Retina (tissue), 1 donor: ENCODE results near the gene NMRK2.
"Not testable (repeated sequence)": the region's sequence is repeated elsewhere in the genome, so short reads cannot be mapped to it uniquely, and the experiment has no call there.

ENCODE experiments used
- DNase-seq: peaks from one replicate; pipeline ENCODE4 v3.0.0-alpha.2; 2016

Gene NMRK2, protein sequence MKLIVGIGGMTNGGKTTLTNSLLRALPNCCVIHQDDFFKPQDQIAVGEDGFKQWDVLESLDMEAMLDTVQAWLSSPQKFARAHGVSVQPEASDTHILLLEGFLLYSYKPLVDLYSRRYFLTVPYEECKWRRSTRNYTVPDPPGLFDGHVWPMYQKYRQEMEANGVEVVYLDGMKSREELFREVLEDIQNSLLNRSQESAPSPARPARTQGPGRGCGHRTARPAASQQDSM

DNA sequence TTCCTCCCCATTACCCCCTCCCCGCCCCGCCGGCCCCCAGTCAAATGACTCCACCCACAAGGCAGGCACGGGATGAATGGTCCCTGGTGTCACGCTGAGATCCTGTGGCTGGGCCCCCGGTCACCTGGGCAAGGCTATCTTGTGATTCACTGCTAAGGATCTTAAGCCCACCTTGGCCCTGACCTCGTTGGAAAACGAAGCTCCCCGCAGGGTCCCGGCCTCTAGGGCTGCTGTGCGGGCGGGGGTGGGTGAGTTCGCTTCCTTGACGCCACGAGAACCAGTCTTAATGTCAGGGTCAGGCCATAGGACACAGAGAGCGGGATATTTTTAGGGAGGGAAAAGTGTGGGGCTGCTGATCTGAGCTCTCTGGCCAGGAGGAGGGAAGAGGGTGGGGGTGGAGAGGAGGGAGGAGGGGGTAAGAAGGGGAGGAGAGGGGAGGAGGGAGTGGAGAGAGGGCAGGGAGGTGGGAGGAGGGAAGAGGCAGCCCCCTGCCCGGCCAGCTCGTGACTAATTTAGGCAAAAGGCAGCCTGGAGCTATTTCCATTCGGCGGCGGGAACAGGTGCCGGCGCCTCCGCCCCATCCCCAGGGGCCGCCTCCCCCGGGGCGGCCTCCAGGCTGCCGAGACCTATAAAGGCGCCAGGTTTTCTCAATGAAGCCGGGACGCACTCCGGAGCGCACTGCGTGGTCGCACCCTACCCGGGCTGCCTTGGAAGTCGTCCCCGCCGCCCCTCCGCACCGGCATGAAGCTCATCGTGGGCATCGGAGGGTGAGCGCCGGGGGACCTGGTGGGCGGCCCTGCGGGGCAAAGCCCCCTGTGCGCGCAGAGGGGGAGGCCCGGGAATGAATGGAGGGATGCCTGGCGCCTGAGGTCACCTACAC, at the start of gene NMRK2:
NMRK2 (plus strand) TSS at position 139 of the 880 bp plus-strand sequence; CDS start at position 742, 603 bp downstream.
- peak; percentile 36 for DNase-seq

DNA sequence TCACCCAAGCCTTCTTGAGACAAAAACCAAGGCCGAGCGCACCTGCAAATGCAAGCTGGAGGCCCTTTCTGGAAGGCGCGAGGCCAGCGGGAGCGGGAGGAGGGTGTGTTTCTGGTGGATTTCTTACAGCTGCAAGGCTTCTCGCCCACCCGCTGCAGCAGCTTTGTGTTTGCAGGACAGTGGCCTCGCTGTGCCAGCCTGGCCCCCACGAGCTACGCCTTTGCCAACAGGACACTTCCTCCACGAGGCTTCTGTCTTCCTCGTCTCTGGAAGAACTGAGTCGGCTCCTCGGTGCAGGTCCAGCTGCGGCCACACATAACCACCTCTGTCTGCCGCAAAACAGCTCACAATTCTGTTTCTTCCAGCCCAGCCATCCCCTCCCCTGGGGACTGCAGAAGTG, 42.3 kb upstream of the NMRK2 start:
- DNase-seq: no peak

DNA sequence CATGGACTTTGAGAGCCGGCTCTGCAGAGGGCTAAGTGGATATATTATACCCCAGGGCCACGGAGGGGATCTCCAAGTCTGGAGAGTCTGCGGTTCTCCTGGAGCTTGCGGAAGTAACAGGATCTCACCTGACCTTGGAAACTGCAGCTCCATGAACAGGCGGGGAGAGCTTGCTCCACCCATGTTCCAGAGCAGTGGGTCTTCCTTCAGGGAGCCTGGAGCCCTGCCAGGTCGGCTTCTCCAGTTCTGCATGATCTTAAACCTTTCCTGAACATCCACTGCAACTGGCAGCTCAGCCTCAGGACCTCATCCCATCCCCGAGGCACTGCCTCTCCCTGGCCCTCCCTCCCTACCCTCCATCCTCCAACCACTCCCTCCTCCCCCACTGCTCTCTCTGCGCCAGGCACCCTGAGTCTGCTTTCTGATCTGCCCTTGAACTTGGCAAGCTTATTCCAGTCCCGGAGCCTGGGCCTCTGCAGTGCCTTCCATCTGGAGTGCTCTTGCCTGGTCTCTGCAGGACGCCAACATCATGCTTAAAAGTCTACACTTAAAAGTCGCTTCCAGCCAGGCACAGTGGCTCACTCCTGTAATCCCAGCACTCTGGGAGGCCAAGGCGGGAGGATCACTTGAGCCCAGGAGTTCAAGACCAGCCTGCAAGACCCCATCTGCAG, 39.2 kb upstream of the NMRK2 start:
- DNase-seq: no peak

DNA sequence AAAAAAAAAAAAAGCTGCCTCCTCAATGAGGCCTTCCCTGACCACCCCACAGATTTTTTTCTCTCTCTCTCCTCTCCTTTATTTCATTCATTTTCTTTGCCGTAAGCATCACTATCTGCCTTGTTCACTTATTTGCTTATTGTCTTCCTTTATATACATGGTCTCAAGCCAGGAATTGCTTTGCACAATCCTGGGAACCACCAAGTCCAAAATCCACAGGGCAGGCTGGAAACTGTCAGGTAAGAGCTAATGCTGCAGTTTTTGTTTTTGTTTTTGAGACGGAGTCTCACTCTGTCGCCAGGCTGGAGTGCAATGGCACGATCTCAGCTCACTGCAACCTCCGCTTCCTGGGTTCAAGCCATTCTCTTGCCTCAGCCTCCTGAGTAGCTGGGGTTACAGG, 37.9 kb upstream of the NMRK2 start:
- DNase-seq: not testable (repeated sequence)

DNA sequence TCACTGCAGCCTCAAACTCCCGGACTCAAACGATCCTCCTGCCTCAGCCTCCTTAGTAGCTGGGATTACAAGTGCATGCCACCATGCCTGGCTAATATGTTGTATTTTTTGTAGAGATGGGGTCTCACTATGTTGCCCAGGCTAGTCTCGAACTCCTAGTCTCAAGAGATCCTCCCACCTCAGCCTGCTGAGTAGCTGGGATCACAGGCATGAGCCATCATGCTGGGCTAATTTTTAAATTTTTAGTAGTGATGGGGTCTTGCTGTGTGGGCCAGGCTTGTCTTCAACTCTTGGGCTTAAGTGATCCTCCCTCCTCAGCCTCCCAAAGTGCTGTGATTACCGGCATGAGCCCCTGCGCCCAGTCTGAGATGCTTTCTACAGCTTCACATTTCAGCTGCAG, 37.1 kb upstream of the NMRK2 start:
- DNase-seq: no peak

DNA sequence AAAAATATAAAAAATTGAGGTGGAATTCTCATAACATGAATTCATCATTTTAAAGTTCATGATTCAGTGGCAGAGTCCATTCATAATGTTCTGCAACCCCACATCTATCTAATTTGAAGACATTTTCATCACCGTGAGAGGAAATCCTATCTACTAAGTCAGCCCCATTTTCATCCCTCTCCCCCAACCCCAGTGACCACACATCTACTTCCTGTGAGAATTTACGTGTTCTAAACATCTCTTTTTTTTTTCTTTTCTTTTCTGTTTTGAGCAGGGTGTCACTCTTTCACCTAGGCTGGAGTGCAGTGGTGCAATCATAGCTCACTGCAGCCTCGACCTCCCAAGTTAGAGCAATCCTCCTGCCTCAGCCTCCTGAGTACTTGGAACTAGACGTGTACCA, 34.9 kb upstream of the NMRK2 start:
- no peak for DNase-seq

DNA sequence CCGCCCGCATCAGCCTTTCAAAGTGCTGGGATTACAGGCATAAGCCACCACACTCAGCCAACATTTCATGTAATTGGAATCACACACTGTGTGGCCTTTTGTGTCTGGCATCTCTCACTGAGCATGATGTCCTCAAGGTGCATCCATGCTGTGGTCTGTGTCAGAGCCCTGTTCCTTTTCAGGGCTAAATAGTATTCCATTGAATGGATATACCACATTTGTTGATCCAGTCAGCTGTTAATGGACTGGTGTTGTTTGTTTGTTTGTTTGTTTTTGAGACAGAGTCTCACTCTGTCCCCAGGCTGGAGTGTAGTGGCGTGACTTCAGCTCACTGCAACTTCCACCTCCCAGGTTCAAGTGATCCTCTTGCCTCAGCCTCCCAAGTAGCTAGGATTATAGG, 34.4 kb upstream of the NMRK2 start:
- DNase-seq: no peak

DNA sequence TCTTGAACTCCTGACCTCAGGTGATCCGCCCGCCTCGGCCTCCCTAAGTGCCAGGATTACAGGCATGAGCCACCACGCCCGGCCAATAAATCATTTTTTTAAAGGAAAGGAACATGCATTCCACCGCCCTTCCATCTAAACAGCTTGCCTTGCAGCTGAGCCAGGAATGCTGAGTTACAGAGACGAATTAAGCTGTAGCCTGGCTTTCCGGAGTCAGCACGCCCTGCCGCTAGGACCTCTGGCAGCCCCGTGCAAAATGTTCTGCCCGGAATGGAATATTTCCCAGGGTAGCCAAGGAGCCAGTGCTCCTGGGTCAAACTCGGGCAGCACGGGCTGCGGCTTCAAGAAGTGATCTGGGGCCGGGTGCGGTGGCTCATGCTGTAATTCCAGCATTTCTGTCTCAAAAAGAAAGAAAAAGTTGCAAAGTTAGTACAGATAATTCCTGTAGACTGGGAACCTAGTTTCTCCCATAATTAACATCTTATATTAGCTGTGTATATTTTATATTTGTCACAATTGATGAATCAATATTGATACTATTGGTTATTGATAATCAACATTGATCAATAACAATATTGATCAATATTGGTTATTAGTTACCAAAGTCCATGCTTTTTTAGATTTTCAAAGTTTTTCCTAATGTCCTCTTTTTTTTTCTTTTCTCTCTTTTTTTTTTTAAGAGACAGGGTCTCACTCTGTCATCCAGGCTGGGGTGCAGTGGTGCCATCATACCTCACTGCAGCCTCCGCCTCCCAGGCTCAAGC, 33.2 kb upstream of the NMRK2 start:
- no peak for DNase-seq

DNA sequence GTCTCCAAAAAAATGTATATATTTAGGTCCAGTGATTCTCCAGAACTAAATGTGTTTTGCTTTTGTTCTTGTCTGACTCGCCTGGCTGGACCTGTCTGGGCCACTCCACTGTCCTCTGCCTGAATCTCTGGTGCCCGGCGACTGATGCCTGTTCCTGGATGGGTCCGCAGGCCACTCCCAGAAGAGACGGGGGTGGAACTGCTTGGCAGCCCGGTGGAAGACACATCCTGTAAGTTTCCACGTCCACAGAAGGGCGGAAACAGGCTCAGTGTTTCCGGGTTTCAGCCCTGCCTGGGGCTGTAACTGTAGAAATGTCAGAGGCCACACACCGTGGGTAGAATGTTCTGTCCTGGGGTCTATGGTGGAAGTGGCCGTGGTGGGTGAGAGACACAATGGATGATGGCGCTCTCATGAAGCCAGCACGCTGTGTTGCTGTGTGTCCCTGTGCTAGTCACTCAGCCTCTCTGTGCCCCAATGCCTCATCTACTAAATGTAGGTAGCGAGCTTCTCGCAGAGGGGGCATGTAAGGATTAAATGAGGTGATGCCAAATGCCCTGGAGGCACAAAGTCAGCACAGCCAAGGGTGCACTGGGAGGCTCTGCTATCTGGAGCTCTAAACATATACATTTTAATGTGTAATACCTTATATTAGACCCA, 30.4 kb upstream of the NMRK2 start:
- DNase-seq: no peak

DNA sequence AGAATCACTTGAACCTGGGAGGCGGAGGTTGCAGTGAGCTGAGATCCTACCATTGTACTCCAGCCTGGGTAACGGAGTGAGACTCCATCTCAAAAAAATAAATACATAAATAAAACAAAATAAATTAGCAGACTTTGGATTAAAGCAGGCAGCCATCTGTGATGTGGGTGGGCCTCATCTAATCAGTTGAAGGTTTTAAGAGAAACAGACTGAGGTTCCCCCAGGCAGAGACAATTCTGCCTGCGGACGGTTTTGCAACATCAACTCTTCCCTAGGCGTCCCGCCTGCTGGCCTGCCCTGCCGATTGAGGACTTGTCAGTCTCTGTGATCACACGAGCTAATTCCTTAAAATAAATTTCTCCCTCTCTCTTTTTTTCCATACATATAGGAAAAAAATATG, 28.6 kb upstream of the NMRK2 start:
- no peak for DNase-seq

DNA sequence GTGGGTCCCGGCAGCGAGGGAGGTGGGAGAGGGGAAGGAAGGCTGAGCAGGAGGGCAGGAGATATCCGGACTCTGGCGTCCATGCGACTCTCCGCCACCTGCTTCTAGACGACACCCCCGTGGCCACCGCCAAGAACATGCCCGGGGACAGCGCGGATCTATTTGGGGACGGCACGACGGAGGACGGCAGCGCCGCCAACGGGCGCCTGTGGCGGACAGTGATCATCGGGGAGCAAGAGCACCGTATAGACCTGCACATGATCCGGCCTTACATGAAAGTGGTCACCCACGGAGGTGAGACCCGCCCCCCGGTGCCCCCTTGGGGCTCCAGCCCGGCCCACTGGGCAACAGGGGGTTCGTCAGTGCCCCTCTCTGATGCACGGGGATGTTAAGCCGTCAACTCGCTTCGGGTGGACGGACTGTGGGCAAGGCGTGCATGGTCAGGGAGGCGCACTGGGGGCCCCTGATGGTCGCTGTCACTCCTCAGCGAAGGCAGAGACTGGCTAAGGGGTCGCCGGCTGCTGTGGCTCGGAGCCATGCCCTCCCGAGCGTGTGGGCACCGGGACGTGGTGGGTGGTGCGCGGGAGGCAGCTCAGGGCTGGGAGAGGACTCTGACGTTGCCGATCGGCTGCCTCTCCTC, 25.1 kb upstream of the NMRK2 start:
- DNase-seq: no peak

DNA sequence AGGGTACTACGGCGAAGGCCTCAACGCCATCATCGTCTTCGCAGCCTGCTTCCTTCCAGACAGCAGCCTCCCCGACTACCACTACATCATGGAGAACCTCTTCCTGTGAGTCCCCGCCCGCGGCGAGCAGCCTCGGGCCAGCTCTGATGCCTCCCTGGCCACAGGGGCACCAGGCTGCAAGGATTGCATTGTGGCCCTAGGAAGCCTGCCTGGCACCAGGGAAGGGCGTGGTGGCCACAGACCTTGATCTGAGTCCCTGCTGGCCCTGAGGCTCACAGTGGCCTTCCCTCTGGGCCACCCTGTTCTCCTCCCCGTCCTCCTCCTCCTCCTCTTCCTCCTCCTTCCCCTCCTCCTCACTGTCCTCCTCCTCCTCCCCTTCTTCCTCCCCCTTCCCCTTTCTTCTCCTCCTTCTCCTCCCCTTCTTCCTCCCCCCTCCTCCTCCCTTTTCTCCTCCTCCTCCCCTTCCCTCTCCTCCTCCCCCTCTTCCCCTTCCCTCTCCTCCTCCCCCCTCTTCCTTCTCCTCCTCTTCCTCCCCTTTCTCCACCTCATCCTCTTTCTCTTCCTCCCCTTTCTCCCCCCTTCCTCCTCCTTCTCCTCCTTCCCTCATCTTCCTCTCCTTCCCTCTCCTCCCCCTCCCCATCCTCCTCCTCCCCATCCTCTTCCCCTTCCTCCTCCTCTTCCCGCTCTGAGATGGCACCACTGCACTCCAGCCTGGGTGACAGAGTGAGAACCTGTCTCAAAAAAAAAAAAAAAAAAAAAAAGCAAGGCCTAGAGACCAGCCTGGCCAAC, 24.4 kb upstream of the NMRK2 start:
- no peak for DNase-seq

DNA sequence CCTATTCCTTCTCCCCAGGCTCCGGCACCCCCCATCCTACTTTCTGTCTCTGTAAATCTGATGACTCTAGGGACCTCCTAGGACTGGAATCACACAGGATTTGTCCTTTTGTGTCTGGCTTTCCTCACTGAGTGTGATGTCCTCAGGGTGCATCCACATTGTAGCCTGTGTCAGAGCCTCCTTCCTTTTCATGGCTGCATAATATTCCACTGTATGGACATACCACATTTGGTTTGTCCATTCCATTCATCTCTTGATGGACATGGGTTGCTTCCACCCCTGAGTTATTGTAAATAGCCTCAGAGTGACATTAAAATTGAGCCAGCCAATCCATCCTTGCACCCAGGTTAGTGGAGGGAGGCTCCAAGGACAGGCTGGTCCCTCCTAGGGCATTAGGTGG, 22.8 kb upstream of the NMRK2 start:
- no peak for DNase-seq

DNA sequence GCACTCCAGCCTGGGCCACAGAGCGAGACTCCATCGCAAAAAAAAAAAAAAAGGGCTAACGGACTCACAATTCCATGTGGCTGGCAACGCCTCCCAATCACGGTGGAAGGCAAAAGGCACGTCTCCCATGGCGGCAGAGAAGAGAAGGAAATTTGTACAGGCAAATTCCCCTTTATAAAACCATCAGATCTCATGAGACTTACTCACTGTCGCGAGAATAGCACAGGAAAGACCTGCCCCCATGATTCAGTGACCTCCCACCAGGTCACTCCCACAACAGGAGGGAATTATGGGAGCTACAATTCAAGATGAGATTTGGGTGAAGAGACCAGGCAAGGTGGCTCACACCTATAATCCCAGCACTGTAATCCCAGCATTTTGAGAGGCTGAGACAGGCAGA, 18.7 kb upstream of the NMRK2 start:
- DNase-seq: no peak

DNA sequence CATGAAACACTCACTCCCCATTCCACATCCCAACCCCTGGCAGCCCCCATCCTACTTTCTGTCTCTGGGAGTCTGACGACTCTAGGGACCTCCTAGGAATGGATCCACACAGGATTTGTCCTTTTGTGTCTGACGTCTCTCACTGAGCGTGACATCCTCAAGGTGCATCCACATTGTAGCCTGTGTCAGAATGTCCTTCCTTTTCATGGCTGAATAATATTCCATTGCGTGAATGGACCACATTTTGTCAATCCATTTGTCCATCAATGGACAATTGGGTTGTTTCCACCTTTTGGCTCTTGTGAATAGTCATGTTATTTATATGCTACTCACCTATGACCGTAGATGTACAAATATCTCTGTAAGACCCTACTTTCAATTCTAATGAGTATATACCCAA, 16.8 kb upstream of the NMRK2 start:
- no peak for DNase-seq

DNA sequence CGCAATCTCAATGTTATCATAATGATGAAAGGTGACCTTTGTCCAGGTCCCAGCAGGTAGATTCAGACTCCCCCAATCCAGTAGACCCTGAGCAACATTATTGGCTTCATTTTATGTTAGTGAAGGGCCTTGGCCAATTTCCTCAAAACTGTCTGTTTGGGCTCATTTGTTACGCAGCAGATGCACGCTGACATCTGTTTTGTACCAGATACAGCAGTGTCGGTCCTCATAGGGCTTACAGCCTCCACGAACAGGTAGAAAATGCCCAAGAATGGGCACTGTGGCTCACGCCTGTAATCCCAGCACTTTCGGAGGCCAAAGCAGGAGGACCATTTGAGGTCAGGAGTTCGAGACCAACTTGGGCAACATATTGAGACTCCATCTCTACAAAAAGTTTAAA, 13.1 kb upstream of the NMRK2 start:
- no peak for DNase-seq

DNA sequence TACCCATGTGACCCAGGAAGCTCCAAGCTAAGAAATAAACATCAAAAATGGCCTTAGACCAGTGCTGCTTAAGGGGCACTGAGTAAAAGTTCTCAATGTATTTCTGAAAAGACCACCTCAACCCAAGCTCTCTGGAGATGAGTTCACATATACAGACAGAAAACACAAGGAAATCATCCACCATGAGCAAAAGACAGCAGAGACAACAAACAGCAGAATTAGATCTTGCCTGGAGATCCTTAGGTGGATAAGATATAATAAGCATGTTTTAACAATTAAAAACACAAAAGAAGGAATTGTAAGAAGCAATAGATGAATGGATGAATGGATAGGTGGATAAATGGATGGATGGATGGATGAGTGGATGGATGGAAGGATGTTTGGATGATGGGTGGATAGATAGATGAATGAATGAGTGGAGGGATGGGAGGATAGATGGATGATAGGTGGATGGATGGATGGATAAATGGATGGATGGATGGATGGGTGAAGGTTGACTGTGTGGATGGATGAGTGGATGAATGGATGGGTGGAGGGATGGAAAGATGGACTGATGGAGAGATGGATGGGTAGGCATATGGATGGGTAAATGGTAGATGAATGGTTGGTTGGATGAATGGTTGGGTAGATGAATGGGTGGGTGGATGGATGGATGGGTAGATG, 9.6 kb upstream of the NMRK2 start:
- DNase-seq: no peak

DNA sequence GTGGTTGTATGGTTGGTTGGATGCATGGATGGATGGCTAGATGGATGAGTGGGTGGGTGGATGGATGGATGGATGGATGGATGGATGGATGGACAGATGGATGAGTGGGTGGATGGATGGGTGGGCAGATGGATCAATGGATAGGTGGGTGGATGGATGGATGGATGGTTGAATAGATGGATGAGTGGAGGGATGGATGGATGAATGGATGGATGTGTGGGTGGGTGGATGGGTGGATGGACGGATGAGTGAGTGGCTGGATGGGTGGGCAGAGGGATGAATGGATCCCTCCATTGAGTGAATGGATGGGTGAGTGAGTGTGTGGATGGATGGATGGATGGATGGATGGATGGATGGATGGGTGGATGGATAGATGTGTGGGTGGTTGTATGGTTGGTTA, 9.0 kb upstream of the NMRK2 start:
- no peak for DNase-seq

DNA sequence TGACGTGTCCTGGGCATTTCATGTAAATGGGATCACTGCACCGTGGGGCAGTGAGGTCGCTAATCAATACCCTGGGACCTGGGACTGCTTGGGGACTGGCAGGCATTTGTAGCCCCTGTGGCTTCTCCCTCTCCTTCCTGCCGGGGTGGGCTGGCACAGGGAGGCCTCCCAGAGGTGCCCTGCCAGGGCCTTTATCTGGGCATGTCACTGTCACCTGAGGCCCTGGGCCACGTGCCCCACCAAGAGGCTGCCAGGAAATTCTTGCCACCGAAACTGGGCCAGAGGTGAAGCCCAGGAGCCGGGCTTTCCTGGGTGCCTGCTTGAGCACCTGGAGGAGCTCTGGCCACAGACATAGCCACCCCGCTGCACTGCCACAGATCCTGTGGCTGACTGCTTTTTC, 1.8 kb upstream of the NMRK2 start:
- no peak for DNase-seq
